ENCODE measurements around the gene MIGA2. TPM values are rescaled to one million over a fixed set of nuclear protein-coding genes. Genes with fewer than 3 reads are reported as not detected.

Gene MIGA2
- total RNA-seq (ENCODE audit: unreplicated experiment): 40.2 TPM
- long read RNA-seq, partial matches to known transcripts: 3 of 8 reads
- long read RNA-seq, other reads (novel, unspliced or antisense): 4 of 8 reads

GRCh38 chr9:129036241-129036922 lies at the start of gene MIGA2:
Gene MIGA2, plus strand, starts transcription at chr9:129036626. Its CDS starts 3,969 bp downstream, at chr9:129040595.
- Mint-ChIP-seq H3K36me3 (ENCODE audit: unreplicated experiment) (no peaks in the 10 kb centered on the region), H3K4me3 (ENCODE audit: unreplicated experiment) (peak within 1 kb of the TSS; percentile 97), H3K27ac (ENCODE audit: unreplicated experiment) (peak within 1 kb of the TSS; percentile 86), H3K9me3 (ENCODE audit: unreplicated experiment) (peaks cover 2% of the 10 kb centered on the region), H3K27me3 (ENCODE audit: unreplicated experiment) (peaks cover 6% of the 10 kb centered on the region), H3K4me1 (ENCODE audit: low read depth, unreplicated experiment) (peaks cover 15% of the 10 kb centered on the region)
- TF ChIP-seq CTCF (IDR thresholded peaks at IDR 0.05; ENCODE audit: partially characterized antibody, unreplicated experiment): no peak
- DNase-seq: peak; percentile 94

- no peak for DNase-seq
- H3K27me3 Mint-ChIP-seq (ENCODE audit: unreplicated experiment): no peaks in the 10 kb centered on the region
- TF ChIP-seq CTCF (IDR thresholded peaks at IDR 0.05; ENCODE audit: partially characterized antibody, unreplicated experiment): no peak
- H3K4me3 Mint-ChIP-seq (ENCODE audit: unreplicated experiment): no peak overlapping the region
- no peaks in the 10 kb centered on the region for H3K9me3 Mint-ChIP-seq (ENCODE audit: unreplicated experiment)
- H3K36me3 Mint-ChIP-seq (ENCODE audit: unreplicated experiment): no peaks in the 10 kb centered on the region
- H3K27ac Mint-ChIP-seq (ENCODE audit: unreplicated experiment): no peak overlapping the region
- H3K4me1 Mint-ChIP-seq (ENCODE audit: low read depth, unreplicated experiment): no peaks in the 10 kb centered on the region
These were observed 49.8 kb upstream of the MIGA2 start for GRCh38 chr9:128986671-128987070.

GRCh38 chr9:128987805-128988204 lies 48.6 kb upstream of the MIGA2 start:
- H3K27me3 Mint-ChIP-seq (ENCODE audit: unreplicated experiment): peaks cover 2% of the 10 kb centered on the region
- DNase-seq: no peak
- no peak overlapping the region for H3K27ac Mint-ChIP-seq (ENCODE audit: unreplicated experiment)
- TF ChIP-seq CTCF (IDR thresholded peaks at IDR 0.05; ENCODE audit: partially characterized antibody, unreplicated experiment): no peak
- H3K4me1 Mint-ChIP-seq (ENCODE audit: low read depth, unreplicated experiment): no peaks in the 10 kb centered on the region
- H3K4me3 Mint-ChIP-seq (ENCODE audit: unreplicated experiment): no peak overlapping the region
- H3K9me3 Mint-ChIP-seq (ENCODE audit: unreplicated experiment): no peaks in the 10 kb centered on the region
- H3K36me3 Mint-ChIP-seq (ENCODE audit: unreplicated experiment): no peaks in the 10 kb centered on the region

- Mint-ChIP-seq H3K27me3 (ENCODE audit: unreplicated experiment) (peaks cover 5% of the 10 kb centered on the region), H3K4me3 (ENCODE audit: unreplicated experiment) (no peak overlapping the region), H3K9me3 (ENCODE audit: unreplicated experiment) (peaks cover 2% of the 10 kb centered on the region), H3K36me3 (ENCODE audit: unreplicated experiment) (peaks cover 16% of the 10 kb centered on the region), H3K27ac (ENCODE audit: unreplicated experiment) (no peak overlapping the region), H3K4me1 (ENCODE audit: low read depth, unreplicated experiment) (no peaks in the 10 kb centered on the region)
- peak; percentile 60 for DNase-seq
- TF ChIP-seq CTCF (IDR thresholded peaks at IDR 0.05; ENCODE audit: partially characterized antibody, unreplicated experiment): peak; percentile 48
These were observed 43.4 kb upstream of the MIGA2 start for GRCh38 chr9:128992995-128993394.

GRCh38 chr9:128995791-128996190 lies 40.6 kb upstream of the MIGA2 start:
- no peak overlapping the region for H3K27ac Mint-ChIP-seq (ENCODE audit: unreplicated experiment)

More at GRCh38 chr9:128995791-128996190, 40.6 kb upstream of the MIGA2 start:
- Mint-ChIP-seq H3K27me3 (ENCODE audit: unreplicated experiment) (peaks cover 7% of the 10 kb centered on the region), H3K4me1 (ENCODE audit: low read depth, unreplicated experiment) (no peaks in the 10 kb centered on the region), H3K36me3 (ENCODE audit: unreplicated experiment) (peaks cover 16% of the 10 kb centered on the region), H3K4me3 (ENCODE audit: unreplicated experiment) (no peak overlapping the region), H3K9me3 (ENCODE audit: unreplicated experiment) (peaks cover 5% of the 10 kb centered on the region)
- no peak for TF ChIP-seq CTCF (IDR thresholded peaks at IDR 0.05; ENCODE audit: partially characterized antibody, unreplicated experiment)
- DNase-seq: no peak
